NCI-H1417 treated with DMSO at 0.1 percent for 48 hours (cell line): Measurements from ENCODE around the gene KCTD15.

Experiments
- DNase-seq: peaks from one replicate; lab custom pipeline; 2025; lab: John Stamatoyannopoulos, UW

The KCTD15 gene

GRCh38 chr19:33796164-33796875, at the start of gene KCTD15:
TSS of gene KCTD15 (plus strand) at chr19:33796870. CDS start at chr19:33800455, 3,585 bp downstream.
- peak; percentile 5 for DNase-seq

GRCh38 chr19:33747273-33747672, 49.4 kb upstream of the KCTD15 start:
- no peak for DNase-seq

- DNase-seq, result no peak
Measured at GRCh38 chr19:33748231-33748630, 48.4 kb upstream of the KCTD15 start.

GRCh38 chr19:33749016-33749415, 47.7 kb upstream of the KCTD15 start:
- no peak for DNase-seq

- DNase-seq, result no peak
Measured at GRCh38 chr19:33749619-33750175, 47.0 kb upstream of the KCTD15 start.

- DNase-seq, result no peak
Measured at GRCh38 chr19:33750587-33751435, 45.9 kb upstream of the KCTD15 start.

- DNase-seq, result no peak
Measured at GRCh38 chr19:33751436-33751770, 45.3 kb upstream of the KCTD15 start.

- no peak for DNase-seq
Measured at GRCh38 chr19:33752018-33752800, 44.5 kb upstream of the KCTD15 start.

GRCh38 chr19:33752945-33753344, 43.7 kb upstream of the KCTD15 start:
- no peak for DNase-seq

- no peak for DNase-seq
Measured at GRCh38 chr19:33754361-33754760, 42.3 kb upstream of the KCTD15 start.

- peak; percentile 22 for DNase-seq
Measured at GRCh38 chr19:33755099-33756035, 41.3 kb upstream of the KCTD15 start.

GRCh38 chr19:33756177-33756576, 40.5 kb upstream of the KCTD15 start:
- DNase-seq, result no peak

GRCh38 chr19:33758541-33759013, 38.1 kb upstream of the KCTD15 start:
- DNase-seq, result no peak

GRCh38 chr19:33759356-33759755, 37.3 kb upstream of the KCTD15 start:
- no peak for DNase-seq

- no peak for DNase-seq
Measured at GRCh38 chr19:33763633-33764371, 32.9 kb upstream of the KCTD15 start.

GRCh38 chr19:33766623-33767022, 30.0 kb upstream of the KCTD15 start:
- DNase-seq, result no peak

- no peak for DNase-seq
Measured at GRCh38 chr19:33767898-33768413, 28.7 kb upstream of the KCTD15 start.

- DNase-seq, result no peak
Measured at GRCh38 chr19:33769208-33769607, 27.5 kb upstream of the KCTD15 start.

- no peak for DNase-seq
Measured at GRCh38 chr19:33770107-33770506, 26.6 kb upstream of the KCTD15 start.
